Ishikawa (cell line): ENCODE results near the gene RPL26.

Experiments
- CEBPB ChIP-seq: IDR thresholded peaks from 2 replicates; pipeline ENCODE4 v1.6.1; 2012
- CREB1 ChIP-seq: IDR thresholded peaks from 2 replicates; pipeline ENCODE4 v1.6.1; 2012; ENCODE audit warnings: low read depth
- EGR1 ChIP-seq: IDR thresholded peaks from 2 replicates; pipeline ENCODE4 v1.6.1; 2012
- EP300 ChIP-seq: IDR thresholded peaks from 2 replicates; pipeline ENCODE4 v1.6.1; 2012; ENCODE audit warnings: borderline replicate concordance
- FOXM1 ChIP-seq: IDR thresholded peaks from 2 replicates; pipeline ENCODE4 v1.6.1; 2012; ENCODE audit warnings: low read depth, borderline replicate concordance
- NFIC ChIP-seq: IDR thresholded peaks from 2 replicates; pipeline ENCODE4 v1.6.1; 2012
- RAD21 ChIP-seq: IDR thresholded peaks from 2 replicates; pipeline ENCODE4 v1.6.1; 2012; ENCODE audit warnings: low read depth
- TAF1 ChIP-seq: IDR thresholded peaks from 2 replicates; pipeline ENCODE4 v1.6.1; 2012; ENCODE audit warnings: low read depth, mild to moderate bottlenecking
- TCF12 ChIP-seq: IDR thresholded peaks from 2 replicates; pipeline ENCODE4 v1.6.1; 2012; ENCODE audit warnings: low read depth
- TEAD4 ChIP-seq: IDR thresholded peaks from 2 replicates; pipeline ENCODE4 v1.6.1; 2012
- YY1 ChIP-seq: IDR thresholded peaks from 2 replicates; pipeline ENCODE4 v1.6.1; 2012; ENCODE audit warnings: low read depth
- ZBTB7A ChIP-seq: IDR thresholded peaks from 2 replicates; pipeline ENCODE4 v1.6.1; 2012; ENCODE audit warnings: low read depth
- TF ChIP-seq, protein P1 (sequence below): IDR thresholded peaks from 2 replicates; pipeline ENCODE4 v1.6.1; 2012
- TF ChIP-seq, protein P2 (sequence below): IDR thresholded peaks from 2 replicates; pipeline ENCODE4 v1.6.1; 2012
- TF ChIP-seq, protein P3 (sequence below): IDR thresholded peaks from 2 replicates; pipeline ENCODE4 v1.6.1; 2012; ENCODE audit warnings: low read depth, mild to moderate bottlenecking

The RPL26 gene

GRCh38 chr17:8372422-8372821 lies 10.6 kb downstream of the RPL26 start:
- TF ChIP-seq EGR1 (no peak), TEAD4 (no peak), TAF1 (no peak), EP300 (no peak), YY1 (no peak), RAD21 (no peak), ZBTB7A (no peak), TCF12 (no peak), CREB1 (no peak), CEBPB (no peak), NFIC (no peak), FOXM1 (no peak)
- TF ChIP-seq, protein P1, sequence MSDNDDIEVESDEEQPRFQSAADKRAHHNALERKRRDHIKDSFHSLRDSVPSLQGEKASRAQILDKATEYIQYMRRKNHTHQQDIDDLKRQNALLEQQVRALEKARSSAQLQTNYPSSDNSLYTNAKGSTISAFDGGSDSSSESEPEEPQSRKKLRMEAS = no peak
- TF ChIP-seq, protein P2, sequence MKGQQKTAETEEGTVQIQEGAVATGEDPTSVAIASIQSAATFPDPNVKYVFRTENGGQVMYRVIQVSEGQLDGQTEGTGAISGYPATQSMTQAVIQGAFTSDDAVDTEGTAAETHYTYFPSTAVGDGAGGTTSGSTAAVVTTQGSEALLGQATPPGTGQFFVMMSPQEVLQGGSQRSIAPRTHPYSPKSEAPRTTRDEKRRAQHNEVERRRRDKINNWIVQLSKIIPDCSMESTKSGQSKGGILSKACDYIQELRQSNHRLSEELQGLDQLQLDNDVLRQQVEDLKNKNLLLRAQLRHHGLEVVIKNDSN = no peak
- TF ChIP-seq, protein P3, sequence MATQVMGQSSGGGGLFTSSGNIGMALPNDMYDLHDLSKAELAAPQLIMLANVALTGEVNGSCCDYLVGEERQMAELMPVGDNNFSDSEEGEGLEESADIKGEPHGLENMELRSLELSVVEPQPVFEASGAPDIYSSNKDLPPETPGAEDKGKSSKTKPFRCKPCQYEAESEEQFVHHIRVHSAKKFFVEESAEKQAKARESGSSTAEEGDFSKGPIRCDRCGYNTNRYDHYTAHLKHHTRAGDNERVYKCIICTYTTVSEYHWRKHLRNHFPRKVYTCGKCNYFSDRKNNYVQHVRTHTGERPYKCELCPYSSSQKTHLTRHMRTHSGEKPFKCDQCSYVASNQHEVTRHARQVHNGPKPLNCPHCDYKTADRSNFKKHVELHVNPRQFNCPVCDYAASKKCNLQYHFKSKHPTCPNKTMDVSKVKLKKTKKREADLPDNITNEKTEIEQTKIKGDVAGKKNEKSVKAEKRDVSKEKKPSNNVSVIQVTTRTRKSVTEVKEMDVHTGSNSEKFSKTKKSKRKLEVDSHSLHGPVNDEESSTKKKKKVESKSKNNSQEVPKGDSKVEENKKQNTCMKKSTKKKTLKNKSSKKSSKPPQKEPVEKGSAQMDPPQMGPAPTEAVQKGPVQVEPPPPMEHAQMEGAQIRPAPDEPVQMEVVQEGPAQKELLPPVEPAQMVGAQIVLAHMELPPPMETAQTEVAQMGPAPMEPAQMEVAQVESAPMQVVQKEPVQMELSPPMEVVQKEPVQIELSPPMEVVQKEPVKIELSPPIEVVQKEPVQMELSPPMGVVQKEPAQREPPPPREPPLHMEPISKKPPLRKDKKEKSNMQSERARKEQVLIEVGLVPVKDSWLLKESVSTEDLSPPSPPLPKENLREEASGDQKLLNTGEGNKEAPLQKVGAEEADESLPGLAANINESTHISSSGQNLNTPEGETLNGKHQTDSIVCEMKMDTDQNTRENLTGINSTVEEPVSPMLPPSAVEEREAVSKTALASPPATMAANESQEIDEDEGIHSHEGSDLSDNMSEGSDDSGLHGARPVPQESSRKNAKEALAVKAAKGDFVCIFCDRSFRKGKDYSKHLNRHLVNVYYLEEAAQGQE = no peak

- no peak for TF ChIP-seq EGR1
Measured at GRCh38 chr17:8371786-8372185, 11.2 kb downstream of the RPL26 start.

DNA sequence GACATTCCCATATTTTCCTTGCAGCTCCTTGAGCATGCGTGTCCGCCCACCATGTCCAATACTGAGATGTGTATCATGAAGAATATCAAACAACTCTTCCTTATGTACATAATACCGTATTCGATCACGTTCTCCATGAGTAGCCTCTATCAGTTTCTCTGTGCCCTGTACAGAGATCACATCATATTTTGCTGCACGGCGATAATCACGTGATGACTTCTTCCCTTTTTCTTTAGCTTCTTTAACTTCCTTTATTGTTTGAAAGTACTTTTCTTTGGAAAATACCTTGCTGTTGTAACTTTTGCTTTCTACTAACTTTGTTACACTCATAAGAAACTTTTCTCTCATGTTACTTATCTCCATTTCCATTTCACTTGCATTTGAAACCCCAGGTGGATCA lies 13.0 kb downstream of the RPL26 start:
- no peak for TF ChIP-seq NFIC

- TF ChIP-seq, protein P2 = no peak
- no peak for TF ChIP-seq YY1
- TF ChIP-seq TEAD4 = no peak
- TF ChIP-seq EP300 = no peak
- TF ChIP-seq CREB1 = no peak
- no peak for TF ChIP-seq EGR1
Measured at GRCh38 chr17:8368193-8368592, 14.8 kb downstream of the RPL26 start.

DNA sequence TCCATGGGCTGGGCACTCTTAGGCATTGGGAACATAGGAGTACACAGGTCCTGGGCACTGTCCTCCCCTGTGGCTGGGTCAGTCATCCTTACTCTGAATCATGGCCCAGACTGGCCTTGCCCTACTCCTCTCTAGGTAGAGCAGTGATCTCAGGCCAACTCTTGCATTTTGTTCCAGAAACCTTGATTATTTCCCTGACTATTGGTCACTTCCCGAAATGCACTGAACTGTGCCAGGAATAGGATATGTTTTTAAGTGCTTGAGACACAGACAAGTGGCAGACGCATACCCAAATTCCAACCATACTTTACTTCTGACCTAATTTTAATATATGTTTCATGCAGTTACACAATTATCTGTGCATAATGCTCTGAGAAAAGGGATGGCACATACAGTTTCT lies 16.8 kb downstream of the RPL26 start:
- TF ChIP-seq TEAD4 (peak; percentile 41; the same call in 1 of the 2 replicates), FOXM1 (no peak)

DNA sequence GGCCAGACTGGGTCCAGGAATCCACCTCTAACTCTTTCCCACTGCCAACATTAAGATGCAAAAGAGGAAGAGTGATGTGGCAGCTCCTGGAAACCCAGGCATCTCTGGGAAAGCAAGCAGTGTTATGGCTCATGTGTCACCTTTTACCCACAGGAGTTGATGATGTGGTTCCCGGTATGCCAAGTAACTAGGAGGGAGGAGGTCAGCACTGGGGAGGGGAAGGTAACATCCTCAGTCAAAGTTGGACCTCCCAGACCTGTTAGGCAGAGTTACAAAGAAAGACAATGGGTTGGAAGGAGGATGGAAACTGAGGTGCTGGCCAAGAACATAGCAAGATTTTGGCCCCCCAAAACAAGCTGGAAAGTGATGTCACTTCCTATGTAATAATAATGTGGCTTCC lies 17.9 kb downstream of the RPL26 start:
- TF ChIP-seq EP300 = no peak
- no peak for TF ChIP-seq TAF1
- no peak for TF ChIP-seq RAD21
- no peak for TF ChIP-seq TCF12
- TF ChIP-seq ZBTB7A = no peak
- TF ChIP-seq TEAD4 = no peak
- TF ChIP-seq NFIC = no peak
- no peak for TF ChIP-seq CREB1
- TF ChIP-seq, protein P3 = no peak
- TF ChIP-seq, protein P1 = no peak
- no peak for TF ChIP-seq CEBPB
- TF ChIP-seq YY1 = no peak
- no peak for TF ChIP-seq EGR1
- TF ChIP-seq FOXM1 = no peak
- TF ChIP-seq, protein P2 = no peak

- TF ChIP-seq TCF12 (no peak), RAD21 (no peak)
Measured at GRCh38 chr17:8362651-8363332, 20.2 kb downstream of the RPL26 start.
